Upper lobe of left lung (tissue), 4 donors: Measurements from ENCODE around the gene OR6V1.

Experiments
- POLR2A ChIP-seq, 4 donors: fragments of 450-650 bp; IDR thresholded peaks; one replicate each; pipeline ENCODE4 v1.5.1; 2016 to 2017; ENCODE audit warnings: antibody characterized with exemption in 4 of 4, mild to moderate bottlenecking in 2 of 4
- POLR2AphosphoS5 ChIP-seq, 2 donors: sonication (generic); formaldehyde crosslinking; IDR thresholded peaks; one replicate each; pipeline ENCODE4 v1.5.1; 2017; ENCODE audit warnings: antibody characterized with exemption in 2 of 2
- TF ChIP-seq, protein P1 (sequence below), 6 experiments: fragments of 450-650 bp in 4 of 6; fragments of 200-600 bp in 2 of 6; sonication (generic) in 2 of 6; IDR thresholded peaks; one replicate each; pipeline ENCODE4 v1.5.1; 2016 to 2019; ENCODE audit warnings: antibody characterized with exemption in 6 of 6

DNA sequence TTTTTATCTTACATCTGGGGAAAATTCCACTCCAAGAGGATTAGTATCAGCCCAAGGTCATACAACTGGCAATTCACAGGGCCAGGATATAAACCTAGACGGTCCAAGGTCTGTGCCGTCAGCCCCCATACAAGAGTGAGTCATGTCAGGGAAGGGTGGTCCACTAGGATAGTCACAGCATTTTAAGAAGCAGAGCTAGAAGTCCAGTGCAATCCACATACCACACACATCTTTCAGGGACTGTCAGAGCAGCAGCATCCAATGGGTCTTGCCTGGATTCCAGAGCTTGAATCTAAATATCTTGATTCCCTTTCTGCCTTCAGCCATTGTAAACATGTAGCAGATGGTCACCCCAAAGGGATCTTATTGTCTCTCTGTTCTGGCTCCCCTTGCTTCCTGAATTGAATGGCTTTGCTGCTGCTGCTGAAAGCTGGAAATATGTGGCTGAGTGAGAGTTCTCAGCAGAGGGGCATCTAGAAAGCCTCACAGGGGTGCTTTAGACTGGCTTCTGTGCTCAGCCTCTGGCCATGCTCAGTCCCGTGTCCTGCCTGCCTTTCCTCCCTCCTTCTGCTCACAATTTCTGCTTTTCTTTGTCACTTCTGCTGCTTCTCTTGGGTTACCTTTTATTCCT, 9.9 kb upstream of the OR6V1 start:
- TF ChIP-seq, protein P1, sequence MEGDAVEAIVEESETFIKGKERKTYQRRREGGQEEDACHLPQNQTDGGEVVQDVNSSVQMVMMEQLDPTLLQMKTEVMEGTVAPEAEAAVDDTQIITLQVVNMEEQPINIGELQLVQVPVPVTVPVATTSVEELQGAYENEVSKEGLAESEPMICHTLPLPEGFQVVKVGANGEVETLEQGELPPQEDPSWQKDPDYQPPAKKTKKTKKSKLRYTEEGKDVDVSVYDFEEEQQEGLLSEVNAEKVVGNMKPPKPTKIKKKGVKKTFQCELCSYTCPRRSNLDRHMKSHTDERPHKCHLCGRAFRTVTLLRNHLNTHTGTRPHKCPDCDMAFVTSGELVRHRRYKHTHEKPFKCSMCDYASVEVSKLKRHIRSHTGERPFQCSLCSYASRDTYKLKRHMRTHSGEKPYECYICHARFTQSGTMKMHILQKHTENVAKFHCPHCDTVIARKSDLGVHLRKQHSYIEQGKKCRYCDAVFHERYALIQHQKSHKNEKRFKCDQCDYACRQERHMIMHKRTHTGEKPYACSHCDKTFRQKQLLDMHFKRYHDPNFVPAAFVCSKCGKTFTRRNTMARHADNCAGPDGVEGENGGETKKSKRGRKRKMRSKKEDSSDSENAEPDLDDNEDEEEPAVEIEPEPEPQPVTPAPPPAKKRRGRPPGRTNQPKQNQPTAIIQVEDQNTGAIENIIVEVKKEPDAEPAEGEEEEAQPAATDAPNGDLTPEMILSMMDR (IDR thresholded peaks at IDR 0.05) = no peak
- no peak for TF ChIP-seq POLR2AphosphoS5 (IDR thresholded peaks at IDR 0.05)
- no peak for TF ChIP-seq POLR2A (IDR thresholded peaks at IDR 0.05)
